C4-2B (cell line): ENCODE data around the gene CDC42EP1.

Experiments
- H3K27ac ChIP-seq: fragments of 450-650 bp; 2 replicates; pipeline ENCODE4 v1.5.1; 2017
- CTCF ChIP-seq: fragments of 450-650 bp; conservative IDR thresholded peaks from 2 replicates; pipeline ENCODE4 v1.5.1; 2017; ENCODE audit warnings: mild to moderate bottlenecking
- ZFX ChIP-seq: fragments of 450-650 bp; IDR thresholded peaks from 2 replicates; pipeline ENCODE4 v1.6.1; 2017

The CDC42EP1 gene

GRCh38 chr22:37559901-37560607 lies at the start of gene CDC42EP1:
TSS of gene CDC42EP1 (plus strand) at chr22:37560480. CDS start at chr22:37566350, 5,870 bp downstream.
- H3K27ac ChIP-seq: peak within 1 kb of the TSS; percentile 89

GRCh38 chr22:37511395-37512104 lies 48.7 kb upstream of the CDC42EP1 start:
- H3K27ac ChIP-seq: no peak overlapping the region
- TF ChIP-seq ZFX (no peak), CTCF (no peak)

More at GRCh38 chr22:37559901-37560607, at the start of gene CDC42EP1:
- TF ChIP-seq ZFX: no peak
- TF ChIP-seq CTCF: no peak

GRCh38 chr22:37514526-37515051 lies 45.7 kb upstream of the CDC42EP1 start:
- TF ChIP-seq CTCF (no peak), ZFX (no peak)
- H3K27ac ChIP-seq: no peak overlapping the region

GRCh38 chr22:37515901-37516300 lies 44.4 kb upstream of the CDC42EP1 start:
- TF ChIP-seq ZFX (no peak), CTCF (no peak)
- no peak overlapping the region for H3K27ac ChIP-seq

GRCh38 chr22:37516456-37516855 lies 43.8 kb upstream of the CDC42EP1 start:
- H3K27ac ChIP-seq: no peak overlapping the region
- no peak for TF ChIP-seq CTCF

- no peak for TF ChIP-seq CTCF
- no peak for TF ChIP-seq ZFX
- H3K27ac ChIP-seq: no peak overlapping the region; the same call in 1 of the 2 replicates
Measured at GRCh38 chr22:37517826-37518450, 42.3 kb upstream of the CDC42EP1 start.
